T-helper 2 cell treated with Interferon-gamma antibody and Interleukin-4, amounts not matched to agents 100 ng/mL and 5 ng/mL, for 36 hours (primary cell): ENCODE results near the gene MEN1. TPM values are rescaled to one million over a fixed set of nuclear protein-coding genes. Genes with fewer than 3 reads are reported as not detected.

Experiments used
- intact Hi-C: fragments of 100-400 bp; cut with micrococcal nuclease; formaldehyde crosslinking; loops from one replicate; pipeline ENCODE4 v1.15.1; 2023
- total RNA-seq: library from RNA; stranded (reverse); gene quantifications from 2 replicates; pipeline ENCODE4 v1.2.3, GENCODE V29; 2022

The MEN1 gene
- total RNA-seq, 1 donor from 2014 or later: 31.5 TPM

DNA sequence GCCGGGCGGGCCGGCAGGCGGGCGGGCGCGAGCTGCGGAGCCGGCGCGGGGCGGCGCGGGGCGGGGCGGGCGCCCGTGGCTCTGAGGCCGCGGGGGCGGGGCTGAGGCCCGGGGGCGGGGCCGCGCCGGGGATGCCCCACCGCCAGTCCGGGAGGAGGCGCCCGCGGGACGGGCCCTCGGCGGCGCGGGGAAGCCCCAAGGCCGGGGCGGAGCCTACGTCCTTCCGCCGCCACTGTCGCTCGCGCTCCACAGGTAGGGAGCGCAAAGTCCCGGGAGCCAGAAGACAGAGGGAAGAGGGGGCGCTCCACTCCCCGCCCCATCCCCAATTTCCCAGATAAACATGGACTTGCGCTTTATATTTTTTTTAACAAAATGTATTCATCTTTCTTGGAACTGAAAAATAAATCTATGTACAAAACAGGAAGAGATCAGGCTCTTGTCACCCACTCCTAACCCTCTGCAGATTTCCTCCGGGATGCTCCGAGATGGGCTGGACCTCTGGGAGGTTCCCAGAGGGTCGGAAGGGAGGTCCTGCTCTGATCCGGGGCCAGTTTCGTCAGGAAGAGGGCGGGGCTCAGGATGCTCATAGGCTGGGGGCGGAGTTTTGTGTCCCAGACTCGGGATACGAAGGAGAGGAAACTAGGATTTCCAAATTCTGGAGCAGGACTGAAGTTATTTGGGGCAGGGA is 7.0 kb downstream of the MEN1 start, which contains the start of gene MAP4K2:
Gene MAP4K2 (minus strand): TSS at position 57 of the 688 bp plus-strand sequence. CDS start 65 bp downstream, outside the sequence.
- intact Hi-C loops: loop anchor here (1.0 to 2.0 kb wide), 3 partner anchors 8 to 59 kb away; partner anchors contain the start of genes RASGRP2 and SF1

DNA sequence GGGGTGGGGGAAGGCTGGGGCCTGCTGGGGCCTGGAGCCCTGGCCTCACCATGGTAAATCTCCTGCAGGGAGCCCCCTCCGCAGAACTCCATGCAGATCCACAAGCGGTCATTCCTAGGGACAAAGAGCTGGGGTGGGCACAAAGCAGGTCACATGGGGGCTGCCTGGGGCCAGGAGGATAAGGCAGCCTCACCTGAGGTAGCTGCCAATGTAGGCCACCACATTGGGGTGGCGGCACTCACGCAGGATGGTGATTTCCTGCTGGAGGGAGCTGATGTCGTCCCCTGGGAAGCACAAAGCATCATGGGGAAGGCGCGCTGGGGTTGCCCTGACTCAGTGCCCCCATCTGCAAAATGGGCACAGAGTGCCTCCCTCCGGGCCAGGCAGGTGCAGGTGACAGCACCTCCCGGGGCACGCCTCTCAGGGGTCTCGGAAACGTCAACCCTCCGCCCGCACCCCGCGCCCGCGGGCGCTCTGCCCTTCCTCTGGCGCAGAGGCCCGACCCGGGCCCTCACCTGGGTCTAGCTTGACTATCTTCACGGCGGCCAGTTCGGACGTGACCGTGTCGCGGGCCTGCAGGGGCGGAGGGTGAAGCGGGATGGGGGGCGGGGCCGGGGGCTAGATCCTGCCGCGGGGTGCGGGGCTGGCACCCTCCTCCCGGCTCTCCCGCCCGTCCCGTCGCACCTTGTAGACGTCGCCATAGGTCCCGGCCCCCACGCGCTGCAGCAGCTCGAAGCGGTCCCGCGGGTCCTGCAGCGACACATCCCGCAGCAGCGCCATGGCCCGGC is 7.8 kb downstream of the MEN1 start:
- intact Hi-C loops: loop anchor here (1.0 to 2.0 kb wide), 3 partner anchors 9 to 58 kb away; partner anchors contain the start of genes RASGRP2 and SF1

DNA sequence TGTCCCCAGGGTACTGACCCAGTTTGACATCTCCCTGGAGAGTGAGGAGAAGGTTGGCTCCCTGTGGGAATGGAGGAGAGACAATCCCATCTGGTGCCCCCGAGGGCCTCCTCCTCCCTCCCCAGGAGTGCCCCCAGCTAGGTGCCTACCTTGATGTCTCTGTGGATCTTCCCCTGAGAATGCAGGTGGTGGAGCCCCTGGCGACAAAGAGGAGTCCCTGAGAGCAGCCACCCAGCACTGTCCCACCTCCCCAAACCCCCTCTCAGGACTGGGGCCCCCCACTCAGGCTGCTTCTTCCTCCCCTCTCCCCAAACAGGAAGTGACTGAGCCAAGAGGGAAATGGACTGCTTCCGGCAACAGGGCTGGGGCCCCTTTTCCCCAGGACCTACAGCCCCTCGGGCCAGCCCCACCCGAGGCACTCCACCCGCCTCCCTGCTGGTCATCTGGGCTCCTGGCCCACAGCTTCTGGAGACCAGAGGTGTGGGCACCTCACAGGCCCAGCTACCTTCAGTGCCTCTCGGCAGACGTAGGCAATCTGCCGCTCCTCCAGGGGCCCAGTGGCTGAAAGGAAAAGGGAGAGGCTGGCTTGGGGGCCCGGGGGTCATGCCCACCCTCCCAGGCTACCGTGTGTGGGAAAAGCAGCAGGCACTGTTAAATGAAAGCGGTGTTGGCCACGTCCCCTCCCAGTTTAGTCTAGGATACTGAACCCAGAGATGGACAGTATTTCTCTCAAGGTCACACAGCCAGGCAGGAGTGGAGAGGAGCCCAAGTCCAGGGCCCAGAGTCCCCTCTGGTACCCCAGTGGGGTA is 8.6 kb downstream of the MEN1 start:
- intact Hi-C loops: loop anchor here (2.0 kb wide), 2 partner anchors 23 to 57 kb away; partner anchors contain the start of genes RASGRP2 and SF1

DNA sequence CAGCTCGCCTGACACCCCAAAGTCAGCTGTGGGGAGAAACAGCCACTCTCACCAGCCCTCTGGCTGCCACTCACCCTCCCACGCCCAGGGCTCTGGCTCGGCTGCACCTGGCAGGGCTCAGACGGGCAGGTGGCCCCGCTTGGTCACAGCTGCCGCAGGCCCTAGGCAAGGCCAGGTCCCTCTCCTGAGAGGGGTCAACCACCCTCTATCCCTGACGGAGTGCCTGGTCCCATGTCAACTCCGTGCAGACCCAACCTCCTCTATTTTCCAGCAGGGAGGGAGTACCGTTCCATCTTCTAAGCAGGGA is 9.2 kb downstream of the MEN1 start:
- intact Hi-C loops: no loop called here

DNA sequence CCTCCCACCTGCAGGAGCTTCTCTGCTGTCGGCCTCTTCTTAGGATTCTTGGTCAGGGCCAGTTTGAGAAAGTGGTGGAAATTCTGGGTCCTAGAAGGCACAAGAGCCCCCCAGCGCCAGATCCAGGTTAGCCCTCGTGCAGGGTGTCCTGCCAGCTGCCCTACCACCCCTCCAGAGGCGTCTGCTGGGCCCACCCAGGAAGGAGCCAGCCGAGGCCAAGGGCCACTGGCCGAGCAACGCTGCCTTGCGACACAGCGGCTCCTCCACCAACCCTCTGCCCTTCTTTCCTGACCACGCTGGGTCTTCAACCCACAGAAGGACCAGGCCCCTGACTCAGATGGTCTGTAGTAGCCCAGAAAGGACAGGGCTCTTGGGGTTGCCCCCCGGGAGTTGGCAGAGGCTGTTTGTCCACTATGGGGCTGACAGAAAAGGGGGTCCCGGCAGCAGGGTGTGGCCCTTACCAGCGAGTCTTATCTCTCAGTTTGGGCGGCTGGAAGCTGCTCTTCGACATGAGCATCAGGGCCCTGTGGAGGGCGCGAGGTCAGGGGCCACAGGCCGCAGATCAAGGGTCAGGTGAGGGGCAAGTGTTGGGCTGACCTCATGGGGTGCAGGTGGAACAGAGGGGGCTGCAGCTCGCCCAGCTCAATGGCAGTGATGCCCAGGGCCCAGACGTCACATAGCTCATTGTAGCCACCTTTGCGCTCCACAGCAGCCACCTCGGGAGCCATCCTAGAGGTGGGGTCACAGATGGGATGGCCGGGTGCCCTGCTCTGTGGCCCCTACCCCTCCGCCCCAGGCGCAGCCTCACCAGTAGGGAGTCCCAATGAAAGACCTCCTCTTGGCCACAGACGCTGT is 9.8 kb downstream of the MEN1 start:
- intact Hi-C loops: no loop called here

DNA sequence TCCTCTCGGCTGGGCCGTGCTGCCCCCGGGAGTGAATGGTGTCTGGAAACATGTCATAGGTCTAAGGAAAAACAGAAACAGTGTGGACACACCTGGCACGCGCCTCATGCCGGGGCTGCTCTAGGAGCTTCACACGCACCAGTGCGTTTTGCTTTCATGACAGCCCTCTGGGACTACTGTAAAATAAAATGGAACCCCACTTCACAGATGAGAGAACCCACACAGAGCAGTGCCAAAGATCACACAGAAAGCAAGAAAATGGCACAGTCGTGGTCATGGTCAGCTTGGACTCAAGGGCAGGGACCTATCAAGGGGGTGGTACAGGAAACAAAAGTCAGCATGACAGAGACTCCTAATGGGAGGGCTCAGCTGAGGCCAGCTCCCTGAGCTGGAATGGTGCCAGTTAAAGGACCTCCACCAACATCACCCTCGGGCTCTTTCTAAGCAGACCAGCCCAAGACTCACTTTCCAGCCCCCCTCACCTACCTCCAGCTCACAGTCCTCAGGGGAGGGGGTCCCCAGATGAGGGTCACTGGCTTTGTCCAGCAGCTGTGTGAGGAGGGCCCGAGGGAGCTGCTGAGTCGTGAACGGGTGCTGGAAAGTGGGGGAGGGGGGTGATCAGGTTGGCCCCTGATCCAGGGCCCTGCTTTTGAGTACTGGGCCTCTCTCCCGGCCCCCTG is 10.6 kb downstream of the MEN1 start:
- intact Hi-C loops: no loop called here

DNA sequence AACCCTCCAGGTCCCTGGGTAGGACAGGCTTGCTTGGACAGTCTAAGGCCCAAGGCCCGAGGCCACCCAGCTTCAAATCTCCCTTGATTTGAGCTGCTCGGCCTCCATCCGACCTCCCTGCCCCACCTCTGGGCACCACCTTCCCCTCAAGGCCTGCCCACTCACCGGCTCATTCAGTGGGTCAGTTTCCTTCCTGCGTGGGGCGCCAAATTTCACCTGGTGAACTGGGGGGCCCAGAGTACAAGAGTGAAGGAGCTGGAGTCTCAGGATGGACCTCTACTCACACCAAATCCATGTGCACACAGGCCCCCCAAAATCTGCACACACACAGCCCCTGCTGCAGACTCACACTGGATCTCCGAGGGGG is 11.1 kb downstream of the MEN1 start:
- intact Hi-C loops: no loop called here

DNA sequence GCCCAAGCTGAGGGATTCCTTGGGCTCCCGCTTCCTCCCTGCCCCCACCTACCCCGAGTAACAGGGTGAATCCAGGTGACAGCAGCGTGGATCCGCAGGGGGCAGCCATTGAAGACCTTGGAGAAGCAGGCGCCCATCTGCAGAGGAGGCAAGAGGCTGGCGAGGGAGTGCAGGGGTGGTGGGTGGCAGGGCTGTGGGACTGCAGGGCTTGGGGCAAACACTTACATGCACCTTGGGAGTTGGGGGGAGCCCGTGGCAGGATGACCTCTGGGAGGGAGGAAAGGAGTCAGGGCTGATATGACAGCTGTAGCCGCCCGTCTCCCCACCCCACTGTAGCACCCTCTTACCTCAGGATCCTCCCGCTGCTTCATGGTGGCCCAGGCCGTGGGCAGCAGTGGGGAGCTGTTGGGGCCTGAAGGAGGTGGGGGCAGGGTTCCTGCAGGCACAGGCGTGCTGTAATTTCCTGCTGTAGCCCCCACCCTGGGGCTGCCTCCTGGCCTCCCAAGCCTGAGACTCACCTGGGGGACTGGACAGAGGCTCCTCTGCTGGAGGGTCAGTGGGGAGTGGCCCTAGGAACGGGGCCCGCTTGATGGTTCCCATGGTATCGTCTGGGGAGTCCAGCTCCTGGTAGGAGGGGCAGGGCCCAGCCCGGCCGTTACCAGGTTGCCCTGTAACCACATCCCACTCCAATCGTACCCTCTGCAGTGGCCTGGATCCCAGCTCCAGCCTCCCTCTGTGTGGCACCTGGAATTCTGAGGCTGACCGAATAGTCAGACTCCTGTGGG is 13.4 kb downstream of the MEN1 start:
- intact Hi-C loops: no loop called here

DNA sequence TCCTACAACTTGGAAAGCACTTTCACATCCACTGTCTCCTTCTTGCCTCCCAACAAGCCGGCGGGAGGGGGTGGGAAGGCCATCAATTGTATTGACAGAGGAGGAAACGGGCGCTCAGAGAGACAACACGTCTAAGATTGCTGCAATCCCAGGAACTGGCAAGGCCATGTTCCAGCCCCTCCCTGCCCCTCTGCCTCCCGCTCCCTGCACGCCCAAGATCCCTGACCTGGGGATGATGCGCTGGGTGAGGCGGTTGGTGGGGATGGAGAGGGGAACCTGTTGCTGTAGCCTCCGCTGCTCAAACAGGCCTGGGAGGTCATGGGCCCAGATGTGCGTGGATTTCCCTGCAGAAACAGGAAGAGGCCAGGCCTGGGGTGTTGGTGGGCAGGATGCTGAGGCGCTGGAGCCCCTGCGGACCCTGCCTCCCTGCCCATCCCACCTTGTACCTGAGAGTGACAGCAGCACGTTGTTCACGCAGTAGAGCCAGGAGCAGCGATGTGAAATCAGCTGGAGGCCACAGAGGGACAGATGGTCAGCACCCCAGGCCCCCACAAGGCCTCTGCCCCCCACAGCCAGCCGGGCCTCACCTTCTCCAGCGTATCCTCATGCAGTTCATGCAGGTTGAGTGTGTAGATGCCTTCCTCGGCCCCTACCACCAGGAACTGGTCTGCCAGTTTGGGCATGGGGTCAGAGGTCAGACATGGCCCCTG is 14.1 kb downstream of the MEN1 start:
- intact Hi-C loops: no loop called here

DNA sequence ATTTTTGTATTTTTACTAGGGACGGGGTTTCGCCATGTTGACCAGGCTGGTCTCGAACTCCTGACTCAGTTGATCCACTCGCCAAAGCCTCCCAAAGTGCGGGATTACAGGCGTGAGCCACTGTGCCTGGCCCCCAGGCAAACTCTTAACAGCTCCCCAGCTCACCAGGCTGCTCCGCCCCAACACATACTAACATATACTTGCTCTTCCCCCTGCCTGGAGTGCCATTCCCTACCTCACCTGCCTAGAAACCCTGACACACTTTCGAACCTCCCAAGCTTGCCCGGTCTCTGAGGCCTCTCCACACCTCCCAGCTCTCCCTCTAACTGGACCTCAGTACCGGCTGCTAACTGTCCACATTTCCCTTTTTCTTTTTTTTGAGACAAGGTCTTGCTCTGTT is 15.8 kb downstream of the MEN1 start:
- intact Hi-C loops: no loop called here

DNA sequence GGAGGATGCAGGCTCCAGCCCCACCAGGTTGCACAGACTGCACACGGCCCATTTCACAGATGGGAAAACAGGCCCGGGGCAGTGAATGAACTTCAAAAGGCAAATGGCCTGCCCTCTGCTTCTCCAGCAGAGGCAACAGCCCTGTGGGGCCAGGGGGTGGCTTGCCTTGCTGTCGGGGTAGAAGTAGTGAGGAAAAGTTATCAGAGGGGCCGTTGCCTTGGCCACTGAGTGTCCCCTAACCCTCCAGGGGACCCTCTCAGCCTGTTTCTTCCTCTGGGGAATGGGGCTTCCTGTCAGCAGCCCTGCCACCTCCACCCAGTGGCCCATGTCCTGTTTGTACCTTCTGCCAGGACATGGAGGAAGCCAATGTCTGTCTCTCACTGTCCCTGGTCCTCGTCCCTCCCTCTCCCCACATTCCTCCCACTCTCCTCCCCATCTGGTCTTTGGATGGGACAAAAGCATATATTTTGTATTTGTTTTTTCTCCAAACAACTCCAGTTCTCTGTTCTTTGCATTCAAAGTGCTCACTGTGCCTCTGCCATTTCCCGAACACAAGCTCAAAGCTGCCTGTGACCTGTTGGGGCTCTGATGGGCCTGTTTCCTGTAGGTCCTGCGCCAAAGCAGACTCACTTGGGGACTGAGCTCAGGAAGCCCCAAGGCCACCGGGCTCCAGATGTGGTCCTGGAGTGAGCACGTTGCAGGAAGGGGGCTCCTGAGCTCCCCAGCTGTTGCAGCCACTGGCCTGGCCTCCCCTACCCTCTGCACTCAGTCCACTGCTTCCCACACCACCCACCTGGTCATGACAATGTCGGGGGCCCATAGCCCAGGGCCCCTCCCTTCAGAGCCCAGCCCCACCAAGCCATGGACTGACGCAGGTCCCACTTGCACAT is 16.8 kb downstream of the MEN1 start:
- intact Hi-C loops: no loop called here

DNA sequence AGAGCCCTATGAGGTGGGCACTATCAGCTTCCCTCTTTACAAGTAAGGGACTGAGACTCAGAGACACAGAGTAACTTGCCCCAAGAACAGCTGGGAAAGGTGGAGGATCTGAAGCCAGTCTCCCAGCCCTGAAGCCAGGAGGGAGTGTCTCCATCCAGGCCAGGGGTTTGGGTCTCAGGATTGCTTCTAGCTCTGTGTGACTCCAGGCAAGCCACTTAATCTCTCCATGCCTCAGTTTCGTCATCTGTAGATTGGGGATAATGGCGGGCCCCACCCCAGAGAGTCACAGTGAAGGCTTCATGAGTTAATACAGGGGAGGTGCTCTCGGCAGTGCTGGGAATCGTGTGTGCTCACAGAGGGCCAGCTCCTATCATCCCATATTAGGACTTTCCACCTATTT is 17.9 kb downstream of the MEN1 start:
- intact Hi-C loops: no loop called here

DNA sequence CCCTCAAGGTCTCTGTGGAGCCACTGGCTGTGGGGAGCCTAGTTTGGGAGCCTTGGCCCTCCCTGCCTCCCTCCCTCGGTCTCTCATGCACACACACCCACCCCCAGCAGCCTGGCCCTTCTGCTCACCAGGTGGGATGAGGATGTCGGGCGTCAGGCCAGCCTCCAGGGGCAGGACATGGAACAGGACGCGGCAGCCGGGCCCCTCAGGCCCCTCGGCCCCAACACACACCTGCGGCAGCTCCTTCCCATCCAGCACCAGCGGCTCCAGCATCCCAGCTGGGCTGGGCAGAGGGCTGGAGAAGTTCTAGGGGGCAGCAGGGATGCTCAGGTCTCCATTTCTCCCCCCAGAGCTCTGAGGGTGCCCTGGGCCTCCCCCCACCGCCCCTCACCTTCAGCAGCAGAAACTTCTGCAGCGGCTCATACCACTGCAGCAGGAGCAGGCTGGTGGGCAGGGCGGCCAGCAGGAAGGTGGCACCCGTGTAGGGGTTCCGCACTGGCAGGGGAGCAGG is 18.5 kb downstream of the MEN1 start:
- intact Hi-C loops: no loop called here

DNA sequence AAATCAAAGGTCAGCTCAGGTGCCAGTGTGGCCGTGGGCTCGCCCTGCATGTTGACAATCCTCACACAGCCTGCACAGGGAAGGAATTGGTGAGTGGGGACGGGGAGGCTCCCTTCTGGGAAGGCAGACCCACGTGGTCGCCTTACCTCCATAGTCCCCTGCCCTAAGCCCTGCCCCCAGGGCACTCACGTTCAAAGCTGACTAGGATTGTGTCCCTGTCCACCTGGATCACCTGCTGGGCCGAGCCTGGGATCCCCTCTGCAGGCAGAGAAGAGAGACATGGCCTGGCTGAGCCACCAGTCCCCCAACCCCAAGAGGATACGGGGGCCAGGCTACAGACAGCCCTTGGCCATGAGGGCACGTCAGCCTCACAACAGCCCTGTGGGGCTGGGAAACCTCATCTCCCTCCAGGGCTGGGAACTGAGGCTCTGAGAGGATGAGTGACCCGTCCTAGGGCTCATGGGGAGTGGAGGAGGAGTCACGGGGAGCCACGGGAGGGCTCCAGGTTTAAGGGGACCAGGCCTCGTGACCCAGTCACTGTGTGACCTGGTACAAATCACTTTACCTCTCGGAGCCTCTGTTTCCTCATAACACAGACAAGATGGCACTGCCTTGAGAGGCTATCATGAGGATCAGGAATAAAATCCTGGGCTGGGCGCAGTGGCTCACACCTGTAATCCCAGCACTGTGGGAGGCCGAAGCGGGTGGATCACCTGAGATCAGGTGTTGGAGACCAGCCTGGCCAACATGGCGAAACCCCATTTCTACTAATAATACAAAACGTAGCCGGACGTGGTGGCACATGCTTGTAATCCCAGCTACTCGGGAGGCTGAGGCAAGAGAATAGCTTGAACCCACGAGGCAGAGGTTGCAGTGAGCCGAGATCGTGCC is 19.9 kb downstream of the MEN1 start:
- intact Hi-C loops: no loop called here

DNA sequence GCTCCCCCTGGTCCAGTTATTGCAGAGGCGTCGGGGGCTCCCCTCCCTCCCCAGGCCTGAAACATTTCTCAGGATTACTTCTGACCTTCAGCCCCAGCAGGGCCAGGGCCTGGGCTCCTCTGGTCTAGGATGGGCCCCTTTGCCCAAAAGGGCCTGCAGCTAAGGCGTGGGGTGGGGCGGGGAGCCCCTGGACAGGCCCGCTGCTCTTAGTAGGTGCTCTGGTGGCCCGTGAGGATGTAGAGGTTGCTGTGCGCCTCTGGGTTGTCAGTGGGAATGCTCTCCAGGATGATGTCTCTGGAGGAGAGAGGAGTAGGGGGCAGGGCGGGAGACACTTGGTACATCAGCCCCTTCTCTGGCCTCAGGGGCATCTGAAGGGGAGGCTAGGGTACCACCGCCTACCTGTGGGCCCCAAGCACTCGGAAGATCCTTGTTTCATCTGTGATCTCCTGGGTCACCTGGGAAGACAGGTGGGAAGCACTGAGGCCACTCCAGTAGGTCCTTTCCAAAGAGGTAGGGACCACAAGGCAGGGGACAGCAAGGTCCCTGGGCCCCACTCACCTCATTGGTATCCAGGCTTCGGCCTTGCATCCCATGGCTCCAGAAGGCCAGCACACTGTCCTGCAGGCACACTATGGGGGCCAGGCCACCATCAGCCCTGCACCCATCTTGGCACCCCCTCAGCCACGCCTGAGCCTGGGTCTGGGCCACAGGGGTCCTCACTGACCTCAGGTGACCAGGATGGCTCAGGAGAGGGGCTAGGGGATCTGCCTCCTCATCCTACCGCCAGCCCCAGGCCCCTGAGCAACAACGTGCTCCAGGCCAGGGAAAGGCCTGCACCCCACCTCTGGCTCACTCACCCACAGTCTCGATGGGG is 20.8 kb downstream of the MEN1 start:
- intact Hi-C loops: no loop called here
